ENCODE measurements around the gene PGBD2. TPM values are rescaled to one million over a fixed set of nuclear protein-coding genes. Genes with fewer than 3 reads are reported as not detected.
"Not testable (repeated sequence)": the region's sequence is repeated elsewhere in the genome, so short reads cannot be mapped to it uniquely, and the experiment has no call there.

The PGBD2 gene
- total and polyA plus RNA-seq, 2 of the 4 experiments (the other 2 are of a cell fraction): 4.8 to 6.8 TPM

DNA sequence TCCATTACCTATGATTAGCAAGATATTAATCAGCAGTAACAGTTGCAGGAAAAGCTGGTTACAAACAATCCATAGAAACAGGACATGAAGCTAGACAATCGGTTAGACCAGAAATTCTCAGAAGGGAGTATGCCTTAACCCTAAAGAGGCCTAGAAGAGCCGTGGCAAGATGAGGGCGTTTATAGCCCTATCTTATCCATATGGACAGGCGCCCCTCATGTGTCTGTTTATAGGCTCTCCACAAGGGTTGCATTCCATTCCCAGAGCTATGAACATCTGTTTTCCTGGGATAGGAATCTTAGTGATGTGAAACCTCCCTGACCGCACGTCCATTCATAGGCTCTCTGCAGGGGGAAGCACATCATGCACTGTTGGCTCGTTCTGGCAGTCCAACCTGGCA, 23.6 kb upstream of the PGBD2 start:
- H2BK5ac ChIP-seq (ENCODE audit: low read depth, low read length, poor library complexity, severe bottlenecking); H3K4me3 ChIP-seq (ENCODE audit: insufficient read depth, low read depth, low read length); H4K8ac ChIP-seq (ENCODE audit: low read depth in 2 of 2, low read length in 2 of 2); H2BK120ac ChIP-seq (ENCODE audit: low read depth, low read length); H4K91ac ChIP-seq (ENCODE audit: insufficient read depth, low read depth, low read length); dilution Hi-C loops (cut with HindIII; ENCODE audit: low sequenced_read_pairs, unreplicated experiment); H3K36me3 ChIP-seq (ENCODE audit: control insufficient read depth, insufficient read depth, low read length); H2AK9ac ChIP-seq (replicated peaks; ENCODE audit: low read depth, low read length, poor library complexity); H2AFZ ChIP-seq (replicated peaks; ENCODE audit: low read length, poor library complexity); H3K4ac ChIP-seq (ENCODE audit: low read depth, low read length); H3K27ac ChIP-seq (ENCODE audit: insufficient read depth, low read length); CTCF ChIA-PET; H3K56ac ChIP-seq (ENCODE audit: extremely low read depth, insufficient read depth, low read length); DNase-seq; H3K23ac ChIP-seq (ENCODE audit: low read depth, low read length); H3K4me1 ChIP-seq (ENCODE audit: control insufficient read depth, insufficient read depth, low read length); intact Hi-C loops (cut with micrococcal nuclease); H3K4me2 ChIP-seq (ENCODE audit: low read depth, low read length); H2BK15ac ChIP-seq (ENCODE audit: low read depth, low read length); H2AK5ac ChIP-seq (ENCODE audit: low read depth, low read length); H4K5ac ChIP-seq (ENCODE audit: low read depth, low read length); H3K18ac ChIP-seq (ENCODE audit: low read depth, low read length); in situ Hi-C loops (cut with MboI; ENCODE audit: low sequenced_read_pairs); H3K14ac ChIP-seq (replicated peaks; ENCODE audit: low read depth, low read length); H3K79me1 ChIP-seq (ENCODE audit: low read depth in 1 of 2, low read length in 2 of 2); BruUV-seq (replicated peaks); H3K9me3 ChIP-seq (ENCODE audit: control insufficient read depth, insufficient read depth, low read length); H3K9me1 ChIP-seq (ENCODE audit: insufficient read depth, low read length); POLR2A ChIA-PET (ENCODE audit: unreplicated experiment); H2BK20ac ChIP-seq (ENCODE audit: low read depth, low read length); H4K20me1 ChIP-seq (ENCODE audit: insufficient read depth, low read length); ATAC-seq (ENCODE audit: low read depth); H3K9ac ChIP-seq (ENCODE audit: low read depth, low read length); H3K27me3 ChIP-seq (ENCODE audit: control insufficient read depth, insufficient read depth, low read length): not testable (repeated sequence)
- no CpG with 5 or more reads among the region's 7 CpGs for WGBS, 2 experiments (ENCODE audit: extremely low coverage in 2 of 2, insufficient read length in 1 of 2)

All from IMR-90 (cell line).